ENCODE measurements around the gene DTNBP1.

Gene DTNBP1

GRCh38 chr6:15504040-15504495 is 158.8 kb downstream of the DTNBP1 start:
- TF ChIP-seq FOXP2 (optimal IDR thresholded peaks at IDR 0.05; ENCODE audit: borderline replicate concordance, extremely low read depth, extremely low read length, insufficient read depth), result no peak
- TF ChIP-seq SIN3A (IDR thresholded peaks at IDR 0.05; ENCODE audit: borderline replicate concordance, insufficient read depth, low read length), result no peak
- no peak for TF ChIP-seq POLR2AphosphoS5 (IDR thresholded peaks at IDR 0.05; ENCODE audit: low read depth, low read length)
- TF ChIP-seq TAF1 (IDR thresholded peaks at IDR 0.05; ENCODE audit: borderline replicate concordance, insufficient read depth, low read length), result no peak

- TF ChIP-seq REST (IDR thresholded peaks at IDR 0.05; ENCODE audit: insufficient read depth in 1 of 2, low read depth in 2 of 2, low read length in 2 of 2), result no peak
- no peak for TF ChIP-seq POLR2AphosphoS5 (IDR thresholded peaks at IDR 0.05; ENCODE audit: low read depth, low read length)
These were observed 159.5 kb downstream of the DTNBP1 start for GRCh38 chr6:15503346-15503680.

GRCh38 chr6:15502446-15503345 is 160.1 kb downstream of the DTNBP1 start:
- TF ChIP-seq SIN3A (IDR thresholded peaks at IDR 0.05; ENCODE audit: borderline replicate concordance, insufficient read depth, low read length) (no peak), POLR2AphosphoS5 (IDR thresholded peaks at IDR 0.05; ENCODE audit: low read depth, low read length) (no peak), TAF1 (IDR thresholded peaks at IDR 0.05; ENCODE audit: borderline replicate concordance, insufficient read depth, low read length) (no peak), FOXP2 (optimal IDR thresholded peaks at IDR 0.05; ENCODE audit: borderline replicate concordance, extremely low read depth, extremely low read length, insufficient read depth) (no peak), REST (IDR thresholded peaks at IDR 0.05; ENCODE audit: insufficient read depth in 1 of 2, low read depth in 2 of 2, low read length in 2 of 2) (no peak)

GRCh38 chr6:15501826-15502445 is 160.9 kb downstream of the DTNBP1 start:
- TF ChIP-seq SIN3A (IDR thresholded peaks at IDR 0.05; ENCODE audit: borderline replicate concordance, insufficient read depth, low read length), result no peak
- no peak for TF ChIP-seq FOXP2 (optimal IDR thresholded peaks at IDR 0.05; ENCODE audit: borderline replicate concordance, extremely low read depth, extremely low read length, insufficient read depth)
- TF ChIP-seq REST (IDR thresholded peaks at IDR 0.05; ENCODE audit: insufficient read depth in 1 of 2, low read depth in 2 of 2, low read length in 2 of 2), result no peak
- no peak for TF ChIP-seq TAF1 (IDR thresholded peaks at IDR 0.05; ENCODE audit: borderline replicate concordance, insufficient read depth, low read length)
- no peak for TF ChIP-seq POLR2AphosphoS5 (IDR thresholded peaks at IDR 0.05; ENCODE audit: low read depth, low read length)

GRCh38 chr6:15500901-15501825 is 161.7 kb downstream of the DTNBP1 start:
- TF ChIP-seq POLR2AphosphoS5 (IDR thresholded peaks at IDR 0.05; ENCODE audit: low read depth, low read length), result no peak
- TF ChIP-seq TAF1 (IDR thresholded peaks at IDR 0.05; ENCODE audit: borderline replicate concordance, insufficient read depth, low read length), result no peak
- TF ChIP-seq REST (IDR thresholded peaks at IDR 0.05; ENCODE audit: insufficient read depth in 1 of 2, low read depth in 2 of 2, low read length in 2 of 2), result no peak
- TF ChIP-seq SIN3A (IDR thresholded peaks at IDR 0.05; ENCODE audit: borderline replicate concordance, insufficient read depth, low read length), result no peak
- no peak for TF ChIP-seq FOXP2 (optimal IDR thresholded peaks at IDR 0.05; ENCODE audit: borderline replicate concordance, extremely low read depth, extremely low read length, insufficient read depth)

Measured in PFSK-1 (cell line).